Neuronal stem cell (in vitro differentiated cells): Measurements from ENCODE around the gene PIK3R4.

Experiments
- DNase-seq: peaks from one replicate; pipeline ENCODE4 v3.0.0-alpha.2; 2013; ENCODE audit warnings: low spot score
- H2AFZ ChIP-seq: one replicate; pipeline ENCODE4 v1.6.1; 2013; ENCODE audit warnings: mild to moderate bottlenecking, low read length, inconsistent platforms
- H2AK5ac ChIP-seq: 2 replicates; pipeline ENCODE4 v1.6.1; 2013; ENCODE audit warnings: low read depth, mild to moderate bottlenecking, inconsistent platforms, low read length, moderate library complexity, mixed read lengths
- H2BK120ac ChIP-seq: 2 replicates; pipeline ENCODE4 v1.6.1; 2013; ENCODE audit warnings: low read depth, mild to moderate bottlenecking, inconsistent platforms, low read length, moderate library complexity, mixed read lengths
- H2BK12ac ChIP-seq: one replicate; pipeline ENCODE4 v1.6.1; 2013; ENCODE audit warnings: low read length, inconsistent platforms
- H2BK15ac ChIP-seq: 2 replicates; pipeline ENCODE4 v1.6.1; 2013; ENCODE audit warnings: mild to moderate bottlenecking, low read length, inconsistent platforms, mixed read lengths
- H2BK5ac ChIP-seq: one replicate; pipeline ENCODE4 v1.6.1; 2013; ENCODE audit warnings: inconsistent platforms, mild to moderate bottlenecking, low read length, moderate library complexity
- H3K14ac ChIP-seq: one replicate; pipeline ENCODE4 v1.6.1; 2013; ENCODE audit warnings: low read length, inconsistent platforms
- H3K18ac ChIP-seq: 2 replicates; pipeline ENCODE4 v1.6.1; 2013; ENCODE audit warnings: low read length, inconsistent platforms
- H3K23ac ChIP-seq: 2 replicates; pipeline ENCODE4 v1.6.1; 2013; ENCODE audit warnings: low read depth, mild to moderate bottlenecking, mixed read lengths, low read length, inconsistent platforms; ENCODE audit not compliant: poor library complexity
- H3K27ac ChIP-seq: replicated peaks from 3 replicates; pipeline ENCODE4 v1.5.1; 2013; ENCODE audit warnings: low read length, inconsistent platforms
- H3K27me3 ChIP-seq, 3 experiments: 2 replicates each; pipeline ENCODE4 v1.6.1; 2013; ENCODE audit warnings: low read length in 3 of 3, mild to moderate bottlenecking in 2 of 3, inconsistent platforms in 1 of 3, low read depth in 1 of 3, mixed read lengths in 1 of 3, moderate library complexity in 1 of 3; ENCODE audit not compliant: control insufficient read depth in 3 of 3, insufficient read depth in 3 of 3
- H3K36me3 ChIP-seq, 2 donors: replicated peaks in 1 of 2; 2 replicates each; pipeline ENCODE4 v1.6.1; 2013; ENCODE audit warnings: low read length in 2 of 2; ENCODE audit not compliant: control insufficient read depth in 2 of 2, insufficient read depth in 2 of 2
- H3K4ac ChIP-seq: 2 replicates; pipeline ENCODE4 v1.6.1; 2013; ENCODE audit warnings: inconsistent platforms, mild to moderate bottlenecking, low read length, moderate library complexity
- H3K4me1 ChIP-seq, 2 donors: 1 replicate in 1 of 2; 2 replicates in 1 of 2; pipeline ENCODE4 v1.6.1; 2013; ENCODE audit warnings: low read length in 2 of 2, low read depth in 1 of 2; ENCODE audit not compliant: control insufficient read depth in 2 of 2, insufficient read depth in 1 of 2
- H3K4me2 ChIP-seq: one replicate; pipeline ENCODE4 v1.6.1; 2013; ENCODE audit warnings: mild to moderate bottlenecking, low read length, inconsistent platforms; ENCODE audit not compliant: insufficient read depth, poor library complexity, severe bottlenecking
- H3K4me3 ChIP-seq, 2 donors: 2 replicates each; pipeline ENCODE4 v1.5.1; 2013; ENCODE audit warnings: low read length in 2 of 2, mild to moderate bottlenecking in 2 of 2, inconsistent platforms in 1 of 2, moderate library complexity in 1 of 2
- H3K79me1 ChIP-seq: one replicate; pipeline ENCODE4 v1.6.1; 2013; ENCODE audit warnings: low read depth, mild to moderate bottlenecking, inconsistent platforms, low read length, moderate library complexity
- H3K9ac ChIP-seq: one replicate; pipeline ENCODE4 v1.6.1; 2013; ENCODE audit warnings: mild to moderate bottlenecking, low read depth, low read length, inconsistent platforms; ENCODE audit not compliant: poor library complexity
- H3K9me3 ChIP-seq, 2 donors: replicated peaks in 1 of 2; 2 replicates each; pipeline versions ENCODE3 to v1.6.1; 2013; ENCODE audit warnings: low read length in 2 of 2, mild to moderate bottlenecking in 2 of 2, inconsistent platforms in 1 of 2, low read depth in 1 of 2, mixed read lengths in 1 of 2, moderate library complexity in 1 of 2; ENCODE audit not compliant: control insufficient read depth in 2 of 2, insufficient read depth in 1 of 2
- H4K8ac ChIP-seq: one replicate; pipeline ENCODE4 v1.6.1; 2013; ENCODE audit warnings: low read depth, mild to moderate bottlenecking, inconsistent platforms, low read length, moderate library complexity
- H4K91ac ChIP-seq: one replicate; pipeline ENCODE4 v1.6.1; 2013; ENCODE audit warnings: low read length, low read depth, mild to moderate bottlenecking, inconsistent platforms; ENCODE audit not compliant: poor library complexity
- WGBS, 2 donors: extraction: QIAGEN DNeasy Blood & Tissue Kit; methylation state at CpG; one replicate each; pipeline ENCODE4 v1.1.7; 2013; ENCODE audit warnings: missing lambda C conversion rate in 2 of 2, mixed read lengths in 1 of 2; ENCODE audit not compliant: insufficient read length in 2 of 2, insufficient replicate concordance in 1 of 2; ENCODE audit errors: extremely low coverage in 2 of 2; 5-methylcytosine and 5-hydroxymethylcytosine counted together

PIK3R4 gene

GRCh38 chr3:130648293-130648692, 98.3 kb downstream of the PIK3R4 start:
- H3K23ac ChIP-seq, result no peak overlapping the region
- H3K4me2 ChIP-seq, result no peak overlapping the region
- H2BK12ac ChIP-seq, result no peak overlapping the region
- H3K4ac ChIP-seq, result no peak overlapping the region
- no peaks in the 10 kb centered on the region for H3K9me3 ChIP-seq
- no peak overlapping the region for H3K14ac ChIP-seq
- H3K4me3 ChIP-seq, result no peak overlapping the region
- H2BK120ac ChIP-seq, result no peak overlapping the region
- no peak overlapping the region for H4K8ac ChIP-seq
- no peak overlapping the region for H2BK5ac ChIP-seq
- no peak overlapping the region for H2AK5ac ChIP-seq
- no peak for DNase-seq
- H3K79me1 ChIP-seq, result no peaks in the 10 kb centered on the region
- H3K4me1 ChIP-seq, result no peaks in the 10 kb centered on the region
- no peak overlapping the region for H2BK15ac ChIP-seq
- no peak overlapping the region for H3K9ac ChIP-seq
- no peak overlapping the region for H2AFZ ChIP-seq
- no peaks in the 10 kb centered on the region for H3K36me3 ChIP-seq
- H3K18ac ChIP-seq, result no peak overlapping the region
- H3K27me3 ChIP-seq, result no peaks in the 10 kb centered on the region
- WGBS, 2 donors, result no CpG with 5 or more reads among the region's 2 CpGs
- H3K27ac ChIP-seq, result no peak overlapping the region
- H4K91ac ChIP-seq, result no peak overlapping the region

GRCh38 chr3:130645261-130645660, 101.4 kb downstream of the PIK3R4 start:
- Histone ChIP-seq H4K91ac (no peak overlapping the region), H2BK15ac (no peak overlapping the region), H3K14ac (no peak overlapping the region), H3K36me3 (no peaks in the 10 kb centered on the region), H2AK5ac (no peak overlapping the region), H2BK120ac (no peak overlapping the region), H2BK5ac (no peak overlapping the region), H3K79me1 (no peaks in the 10 kb centered on the region), H3K18ac (no peak overlapping the region), H3K4me3 (no peak overlapping the region), H2BK12ac (no peak overlapping the region), H2AFZ (no peak overlapping the region), H3K4ac (no peak overlapping the region), H3K4me1 (no peaks in the 10 kb centered on the region), H3K9me3 (no peaks in the 10 kb centered on the region), H3K23ac (no peak overlapping the region), H4K8ac (no peak overlapping the region), H3K9ac (no peak overlapping the region), H3K27ac (no peak overlapping the region), H3K4me2 (no peak overlapping the region), H3K27me3 (no peaks in the 10 kb centered on the region)
- no CpG with 5 or more reads among the region's 1 CpG for WGBS, 2 donors
- no peak for DNase-seq

- Histone ChIP-seq H3K23ac (no peak overlapping the region), H4K8ac (no peak overlapping the region), H3K27me3 (no peaks in the 10 kb centered on the region), H3K4me3 (no peak overlapping the region), H4K91ac (no peak overlapping the region), H3K4ac (no peak overlapping the region), H2AK5ac (no peak overlapping the region), H3K4me1 (no peaks in the 10 kb centered on the region), H2AFZ (no peak overlapping the region), H3K36me3 (no peaks in the 10 kb centered on the region), H3K79me1 (no peaks in the 10 kb centered on the region), H2BK5ac (no peak overlapping the region), H2BK15ac (no peak overlapping the region), H3K14ac (no peak overlapping the region), H3K27ac (no peak overlapping the region), H3K4me2 (no peak overlapping the region), H2BK120ac (no peak overlapping the region), H3K9me3 (no peaks in the 10 kb centered on the region), H3K9ac (no peak overlapping the region), H2BK12ac (no peak overlapping the region), H3K18ac (no peak overlapping the region)
- WGBS, 2 donors, result no CpG with 5 or more reads among the region's 4 CpGs
- no peak for DNase-seq
These were observed 101.9 kb downstream of the PIK3R4 start for GRCh38 chr3:130644628-130645253.

DNA sequence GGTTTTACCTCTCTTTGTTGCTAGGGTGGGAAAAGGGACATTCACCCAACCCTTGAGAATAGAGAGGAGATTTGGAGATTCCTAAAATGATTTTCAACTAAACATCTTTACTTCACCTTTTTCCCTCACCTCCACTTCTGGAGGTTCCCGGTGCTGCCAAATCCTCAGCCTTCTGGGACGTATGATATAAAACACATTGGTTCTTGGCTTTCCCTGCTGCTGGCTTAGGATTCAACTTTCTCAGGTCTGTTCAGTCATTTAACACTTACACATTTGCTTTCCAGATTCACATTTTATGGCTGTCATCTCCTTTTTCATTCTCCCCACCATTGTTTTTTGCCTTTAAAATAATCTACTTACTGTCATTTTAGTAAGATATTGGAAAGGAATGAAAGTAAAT, 106.6 kb downstream of the PIK3R4 start:
- H3K27ac ChIP-seq, result no peak overlapping the region
- H4K91ac ChIP-seq, result no peak overlapping the region
- H3K79me1 ChIP-seq, result no peaks in the 10 kb centered on the region

More for the DNA sequence above, 106.6 kb downstream of the PIK3R4 start:
- no peak overlapping the region for H3K4me2 ChIP-seq
- DNase-seq, result no peak
- H2AFZ ChIP-seq, result no peak overlapping the region
- H3K4ac ChIP-seq, result no peak overlapping the region
- no peak overlapping the region for H2BK15ac ChIP-seq
- H3K4me1 ChIP-seq, result no peaks in the 10 kb centered on the region
- no peak overlapping the region for H3K18ac ChIP-seq
- WGBS, 2 donors, result no CpG with 5 or more reads among the region's 2 CpGs
- H3K23ac ChIP-seq, result no peak overlapping the region
- H4K8ac ChIP-seq, result no peak overlapping the region
- no peak overlapping the region for H3K4me3 ChIP-seq
- no peaks in the 10 kb centered on the region for H3K36me3 ChIP-seq
- H3K9me3 ChIP-seq, result no peaks in the 10 kb centered on the region
- no peak overlapping the region for H3K14ac ChIP-seq
- no peak overlapping the region for H2BK5ac ChIP-seq
- H3K9ac ChIP-seq, result no peak overlapping the region
- H2AK5ac ChIP-seq, result no peak overlapping the region
- no peaks in the 10 kb centered on the region for H3K27me3 ChIP-seq
- H2BK12ac ChIP-seq, result no peak overlapping the region
- H2BK120ac ChIP-seq, result no peak overlapping the region
